CD14-positive monocyte (primary cell): ENCODE measurements around the gene RETREG2. TPM values are rescaled to one million over a fixed set of nuclear protein-coding genes. Genes with fewer than 3 reads are reported as not detected.

Source experiments
- DNase-seq, 3 donors: peaks; one replicate each; pipeline ENCODE4 v3.0.0-alpha.2; 2011 to 2022
- H2AFZ ChIP-seq: 2 replicates; pipeline ENCODE4 v1.6.0; 2012; ENCODE audit warnings: mild to moderate bottlenecking, low read depth, low read length, inconsistent platforms; ENCODE audit not compliant: insufficient read depth, poor library complexity, severe bottlenecking
- H3K27ac ChIP-seq, 2 donors: 1 replicate in 1 of 2; 2 replicates in 1 of 2; pipeline ENCODE4 v1.5.1; 2012 to 2013; ENCODE audit warnings: low read length in 2 of 2, control low read depth in 1 of 2, inconsistent platforms in 1 of 2, low read depth in 1 of 2, mild to moderate bottlenecking in 1 of 2
- H3K27me3 ChIP-seq, 2 donors: one replicate each; pipeline versions ENCODE4 v1.6.0 to v1.6.1; 2011 to 2013; ENCODE audit warnings: low read length in 2 of 2; ENCODE audit not compliant: control insufficient read depth in 2 of 2, insufficient read depth in 2 of 2
- H3K36me3 ChIP-seq, 2 donors: replicated peaks in 1 of 2; 1 replicate in 1 of 2; 2 replicates in 1 of 2; pipeline versions ENCODE4 v1.5.1 to v1.6.1; 2012 to 2013; ENCODE audit warnings: low read length in 2 of 2, control low read depth in 1 of 2, inconsistent platforms in 1 of 2, mild to moderate bottlenecking in 1 of 2; ENCODE audit not compliant: insufficient read depth in 2 of 2, control insufficient read depth in 1 of 2
- H3K4me1 ChIP-seq, 2 donors: 1 replicate in 1 of 2; 2 replicates in 1 of 2; pipeline versions ENCODE4 v1.5.1 to v1.6.1; 2012 to 2013; ENCODE audit warnings: low read length in 2 of 2, control low read depth in 1 of 2, inconsistent platforms in 1 of 2, mild to moderate bottlenecking in 1 of 2, moderate library complexity in 1 of 2; ENCODE audit not compliant: insufficient read depth in 2 of 2, control insufficient read depth in 1 of 2
- H3K4me2 ChIP-seq: replicated peaks from 2 replicates; pipeline ENCODE3; 2012; ENCODE audit warnings: low read length, moderate library complexity, mild to moderate bottlenecking; ENCODE audit not compliant: poor library complexity, severe bottlenecking; ENCODE audit errors: extremely low read depth
- H3K4me3 ChIP-seq, 3 experiments: fragments of 200-600 bp in 1 of 3; sonication (generic) in 1 of 3; replicated peaks in 1 of 3; 1 replicate in 2 of 3; 2 replicates in 1 of 3; pipeline ENCODE4 v1.5.1; 2011 to 2013; ENCODE audit warnings: low read length in 3 of 3, mild to moderate bottlenecking in 3 of 3, control low read depth in 2 of 3, low read depth in 2 of 3, inconsistent platforms in 1 of 3, moderate library complexity in 1 of 3
- H3K79me2 ChIP-seq: 2 replicates; pipeline ENCODE4 v1.6.0; 2012; ENCODE audit warnings: mild to moderate bottlenecking, control low read depth, inconsistent platforms, low read length, moderate library complexity; ENCODE audit not compliant: insufficient read depth
- H3K9ac ChIP-seq: 2 replicates; pipeline ENCODE4 v1.6.0; 2017; ENCODE audit warnings: low read length, mild to moderate bottlenecking; ENCODE audit not compliant: insufficient read depth, poor library complexity, severe bottlenecking
- H3K9me3 ChIP-seq, 2 donors: replicated peaks in 1 of 2; 1 replicate in 1 of 2; 2 replicates in 1 of 2; pipeline versions ENCODE4 v1.5.1 to v1.6.1; 2012 to 2013; ENCODE audit warnings: low read length in 2 of 2, control low read depth in 1 of 2; ENCODE audit not compliant: control insufficient read depth in 1 of 2, insufficient read depth in 1 of 2
- H4K20me1 ChIP-seq: 2 replicates; pipeline ENCODE4 v1.6.0; 2012; ENCODE audit warnings: mild to moderate bottlenecking, low read length, control low read depth, moderate library complexity; ENCODE audit not compliant: insufficient read depth
- H3K27ac Mint-ChIP-seq, 7 donors: one replicate each; pipeline ENCODE4 v1.8.0; 2020; ENCODE audit warnings: mild to moderate bottlenecking in 7 of 7, mixed read lengths in 7 of 7, moderate library complexity in 6 of 7, inconsistent platforms in 2 of 7
- H3K27me3 Mint-ChIP-seq, 3 donors: one replicate each; pipeline ENCODE4 v1.8.0; 2021 to 2022; ENCODE audit warnings: low read depth in 3 of 3, mild to moderate bottlenecking in 3 of 3, mixed read lengths in 3 of 3, moderate library complexity in 3 of 3, inconsistent platforms in 1 of 3
- H3K36me3 Mint-ChIP-seq, 2 donors: one replicate each; pipeline ENCODE4 v1.8.0; 2020; ENCODE audit warnings: mixed read lengths in 2 of 2, inconsistent platforms in 1 of 2, mild to moderate bottlenecking in 1 of 2
- H3K4me1 Mint-ChIP-seq: one replicate; pipeline ENCODE4 v1.8.0; 2020; ENCODE audit warnings: mild to moderate bottlenecking, mixed read lengths
- H3K4me3 Mint-ChIP-seq, 2 donors: one replicate each; pipeline ENCODE4 v1.8.0; 2020; ENCODE audit warnings: mild to moderate bottlenecking in 2 of 2, mixed read lengths in 2 of 2, moderate library complexity in 1 of 2
- H3K9me3 Mint-ChIP-seq, 7 donors: one replicate each; pipeline ENCODE4 v1.8.0; 2020 to 2022; ENCODE audit warnings: mixed read lengths in 7 of 7, mild to moderate bottlenecking in 6 of 7, moderate library complexity in 6 of 7, inconsistent platforms in 2 of 7
- WGBS: methylation state at CpG from one replicate; pipeline ENCODE4 v1.1.5; 2013; ENCODE audit warnings: missing lambda C conversion rate; ENCODE audit not compliant: insufficient coverage; 5-methylcytosine and 5-hydroxymethylcytosine counted together
- intact Hi-C, 2 donors: fragments of 100-400 bp; cut with micrococcal nuclease; formaldehyde crosslinking; loops; one replicate each; pipeline versions ENCODE4 v1.15.0 to v1.15.1; 2023
- polyA plus RNA-seq, 3 donors: library from polyadenylated mRNA; depleted of rRNA in 1 of 3; unstranded in 2 of 3; stranded (reverse) in 1 of 3; fragments of 300-500 nt in 2 of 3; fragments of >200 nt in 1 of 3; fragmentation: Illumina TruSeq in 2 of 3; gene quantifications; 1 replicate in 2 of 3; 2 replicates in 1 of 3; pipeline ENCODE4 v1.2.3, GENCODE V29; 2012 to 2021
- TF ChIP-seq, protein P1 (sequence below): fragments of 200-600 bp; IDR thresholded peaks from one replicate; pipeline ENCODE4 v1.8.0; 2022; ENCODE audit warnings: antibody characterized with exemption, mild to moderate bottlenecking

Gene RETREG2
- polyA plus RNA-seq, 3 donors: 37.7 to 60.9 (median 39.4) TPM

DNA sequence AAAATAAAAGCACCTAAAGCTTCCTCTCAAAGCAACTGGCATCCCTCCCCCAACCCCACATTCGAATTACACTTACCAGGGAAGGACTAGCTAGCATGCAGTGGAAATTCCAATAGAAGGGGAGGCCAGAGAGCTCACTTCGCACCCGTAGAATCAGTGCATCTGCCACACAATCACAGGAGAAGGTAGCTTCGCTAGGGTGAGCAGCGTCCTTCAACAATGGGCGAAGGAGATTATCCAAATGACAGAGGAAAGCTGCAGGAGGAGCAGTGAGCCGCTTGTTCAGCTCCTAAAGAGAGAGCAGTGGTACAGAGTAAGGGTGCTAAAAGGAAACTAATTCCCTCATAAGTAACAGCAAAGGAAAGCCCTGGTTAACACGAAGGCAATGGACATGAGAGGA is 20.7 kb upstream of the RETREG2 start:
- Histone ChIP-seq H3K79me2 (no peaks in the 10 kb centered on the region), H3K4me3 (no peak overlapping the region), H3K27ac (no peak overlapping the region), H3K9ac (no peak overlapping the region), H2AFZ (no peak overlapping the region), H3K36me3 (peaks cover 22 to 38% of the 10 kb centered on the region in 2 donors), H3K4me2 (no peak overlapping the region), H3K9me3 (no peaks in the 10 kb centered on the region), H3K27me3 (no peaks in the 10 kb centered on the region), H4K20me1 (no peaks in the 10 kb centered on the region), H3K4me1 (peaks cover 15 to 18% of the 10 kb centered on the region in 2 donors)
- Mint-ChIP-seq H3K4me1 (peaks cover 15% of the 10 kb centered on the region), H3K27ac (peak overlapping the region in 1 of 7 donors; percentile 8), H3K9me3 (no peaks in the 10 kb centered on the region), H3K36me3 (peaks cover 27 to 43% of the 10 kb centered on the region in 2 donors), H3K4me3 (no peak overlapping the region), H3K27me3 (peaks cover 0 to 3% (median 2%) of the 10 kb centered on the region in 3 donors)
- intact Hi-C loops: loop anchor here in 1 of 2 donors (10.0 kb wide), 1 partner anchor 163 kb away; the partner anchor contains the start of gene CRYBA2
- no peak for DNase-seq
- 95% methylated on average over 4 of the region's 8 CpGs for WGBS
- TF ChIP-seq, protein P1, sequence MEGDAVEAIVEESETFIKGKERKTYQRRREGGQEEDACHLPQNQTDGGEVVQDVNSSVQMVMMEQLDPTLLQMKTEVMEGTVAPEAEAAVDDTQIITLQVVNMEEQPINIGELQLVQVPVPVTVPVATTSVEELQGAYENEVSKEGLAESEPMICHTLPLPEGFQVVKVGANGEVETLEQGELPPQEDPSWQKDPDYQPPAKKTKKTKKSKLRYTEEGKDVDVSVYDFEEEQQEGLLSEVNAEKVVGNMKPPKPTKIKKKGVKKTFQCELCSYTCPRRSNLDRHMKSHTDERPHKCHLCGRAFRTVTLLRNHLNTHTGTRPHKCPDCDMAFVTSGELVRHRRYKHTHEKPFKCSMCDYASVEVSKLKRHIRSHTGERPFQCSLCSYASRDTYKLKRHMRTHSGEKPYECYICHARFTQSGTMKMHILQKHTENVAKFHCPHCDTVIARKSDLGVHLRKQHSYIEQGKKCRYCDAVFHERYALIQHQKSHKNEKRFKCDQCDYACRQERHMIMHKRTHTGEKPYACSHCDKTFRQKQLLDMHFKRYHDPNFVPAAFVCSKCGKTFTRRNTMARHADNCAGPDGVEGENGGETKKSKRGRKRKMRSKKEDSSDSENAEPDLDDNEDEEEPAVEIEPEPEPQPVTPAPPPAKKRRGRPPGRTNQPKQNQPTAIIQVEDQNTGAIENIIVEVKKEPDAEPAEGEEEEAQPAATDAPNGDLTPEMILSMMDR: no peak

DNA sequence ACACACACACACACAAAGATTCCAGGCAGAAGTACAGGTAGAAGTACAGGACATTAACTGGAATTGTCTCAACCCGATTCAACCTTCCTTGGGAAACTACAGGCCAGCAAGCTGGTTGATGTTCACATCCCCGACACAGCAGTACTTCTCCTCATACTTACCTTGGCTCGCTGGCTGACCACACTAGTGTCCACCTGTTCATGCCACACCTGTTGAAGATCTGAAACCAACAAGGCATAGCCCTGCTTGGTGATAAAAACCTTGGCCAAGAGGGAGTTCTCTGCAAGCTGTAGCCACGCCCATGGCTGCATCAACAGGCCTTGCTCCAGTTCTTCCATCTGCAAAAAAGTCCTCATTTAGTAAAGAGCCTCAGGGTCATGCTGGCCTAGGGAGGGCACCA is 20.1 kb upstream of the RETREG2 start:
- Histone ChIP-seq H3K27me3 (no peaks in the 10 kb centered on the region), H3K4me3 (no peak overlapping the region), H3K9me3 (no peaks in the 10 kb centered on the region), H4K20me1 (no peaks in the 10 kb centered on the region), H3K4me1 (peaks cover 15 to 18% of the 10 kb centered on the region in 2 donors), H3K9ac (no peak overlapping the region), H3K27ac (no peak overlapping the region), H3K4me2 (no peak overlapping the region), H2AFZ (no peak overlapping the region), H3K36me3 (peaks cover 22 to 36% of the 10 kb centered on the region in 2 donors), H3K79me2 (no peaks in the 10 kb centered on the region)
- intact Hi-C loops: loop anchor here in 1 of 2 donors (10.0 kb wide), 1 partner anchor 163 kb away; the partner anchor contains the start of gene CRYBA2
- WGBS: 100% methylated on average over 4 of the region's 4 CpGs
- no peak for DNase-seq
- H3K27ac Mint-ChIP-seq: peak overlapping the region in 1 of 7 donors; percentile 70
- H3K4me3 Mint-ChIP-seq: no peak overlapping the region
- no peaks in the 10 kb centered on the region for H3K9me3 Mint-ChIP-seq
- H3K36me3 Mint-ChIP-seq: peaks cover 29 to 43% of the 10 kb centered on the region in 2 donors
- H3K4me1 Mint-ChIP-seq: peaks cover 17% of the 10 kb centered on the region
- H3K27me3 Mint-ChIP-seq: peaks cover 0 to 3% (median 2%) of the 10 kb centered on the region in 3 donors
- TF ChIP-seq, protein P1: no peak
